Endodermal cell (in vitro differentiated cells): Measurements from ENCODE around the gene LRRC3. TPM values are rescaled to one million over a fixed set of nuclear protein-coding genes. Genes with fewer than 3 reads are reported as not detected.

Source experiments
- DNase-seq: peaks from one replicate; pipeline ENCODE4 v3.0.0-alpha.2; 2017
- H3K27ac ChIP-seq: 2 replicates; pipeline ENCODE4 v1.5.1; 2013; ENCODE audit warnings: mild to moderate bottlenecking, low read depth, low read length, moderate library complexity
- H3K27me3 ChIP-seq: 2 replicates; pipeline ENCODE4 v1.6.1; 2013; ENCODE audit warnings: mild to moderate bottlenecking, low read length, moderate library complexity; ENCODE audit not compliant: insufficient read depth, control insufficient read depth, poor library complexity, severe bottlenecking
- H3K36me3 ChIP-seq: 2 replicates; pipeline ENCODE4 v1.7.0; 2013; ENCODE audit warnings: mild to moderate bottlenecking, low read length, moderate library complexity; ENCODE audit not compliant: control insufficient read depth, insufficient read depth
- H3K4me1 ChIP-seq: one replicate; pipeline ENCODE4 v1.7.0; 2013; ENCODE audit warnings: low read length; ENCODE audit not compliant: control insufficient read depth, insufficient read depth
- H3K4me3 ChIP-seq: 2 replicates; pipeline ENCODE4 v1.5.1; 2013; ENCODE audit warnings: mild to moderate bottlenecking, low read length, moderate library complexity
- H3K9ac ChIP-seq: 2 replicates; pipeline ENCODE4 v1.6.1; 2013; ENCODE audit warnings: mild to moderate bottlenecking, low read length, moderate library complexity; ENCODE audit not compliant: poor library complexity, severe bottlenecking; ENCODE audit errors: extremely low read depth
- H3K9me3 ChIP-seq: 2 replicates; pipeline ENCODE4 v1.6.1; 2013; ENCODE audit warnings: mild to moderate bottlenecking, low read length, moderate library complexity; ENCODE audit not compliant: control insufficient read depth
- H3K27ac Mint-ChIP-seq: 2 replicates; pipeline ENCODE4 v1.8.0; 2020; ENCODE audit warnings: mixed read lengths
- H3K27me3 Mint-ChIP-seq: 2 replicates; pipeline ENCODE4 v1.8.0; 2021; ENCODE audit warnings: mild to moderate bottlenecking, mixed read lengths; ENCODE audit not compliant: insufficient read depth
- H3K36me3 Mint-ChIP-seq: 2 replicates; pipeline ENCODE4 v1.8.0; 2020; ENCODE audit warnings: low read depth, mixed read lengths
- H3K4me1 Mint-ChIP-seq: 2 replicates; pipeline ENCODE4 v1.8.0; 2020; ENCODE audit warnings: mixed read lengths
- H3K4me3 Mint-ChIP-seq: 2 replicates; pipeline ENCODE4 v1.8.0; 2020; ENCODE audit warnings: mild to moderate bottlenecking, moderate library complexity, mixed read lengths
- H3K9me3 Mint-ChIP-seq: 2 replicates; pipeline ENCODE4 v1.8.0; 2020; ENCODE audit warnings: mild to moderate bottlenecking, mixed read lengths
- CTCF ChIP-seq: fragments of 200-600 bp; sonication (generic); conservative IDR thresholded peaks from 2 replicates; pipeline ENCODE4 v1.5.0; 2021; ENCODE audit warnings: antibody characterized with exemption, mild to moderate bottlenecking
- WGBS, 2 experiments: methylation state at CpG; one replicate each; pipeline versions ENCODE4 v1.1.5 to v1.1.7; 2013; ENCODE audit warnings: missing lambda C conversion rate in 2 of 2, mixed read lengths in 1 of 2; ENCODE audit not compliant: insufficient coverage in 1 of 2, insufficient read length in 1 of 2; 5-methylcytosine and 5-hydroxymethylcytosine counted together
- total RNA-seq, 2 donors: library from RNA; stranded (reverse); fragmentation: NEBNext Ultra II Directional in 1 of 2; extraction: Animal tissue kit (Norgen Biotek cat#: 25700) in 1 of 2; gene quantifications; 2 replicates in 1 of 2; 3 replicates in 1 of 2; pipeline ENCODE4 v1.2.1, GENCODE V29; 2021

The LRRC3 gene
- total RNA-seq, 2 donors from 2014 or later = 14.1 to 16.5 TPM

- Mint-ChIP-seq H3K9me3 (no peaks in the 10 kb centered on the region), H3K36me3 (no peaks in the 10 kb centered on the region), H3K4me1 (no peaks in the 10 kb centered on the region), H3K27me3 (no peaks in the 10 kb centered on the region), H3K27ac (no peak overlapping the region), H3K4me3 (no peak overlapping the region)
- H3K27me3 ChIP-seq = no peaks in the 10 kb centered on the region
- no peak for DNase-seq
- H3K36me3 ChIP-seq = peaks cover 15% of the 10 kb centered on the region
- H3K4me3 ChIP-seq = no peak overlapping the region
- 91 to 92% methylated on average over 8 to 19 of the region's 19 CpGs for WGBS, 2 experiments
- no peak overlapping the region for H3K27ac ChIP-seq
- no peak overlapping the region for H3K9ac ChIP-seq
- TF ChIP-seq CTCF = no peak
- H3K9me3 ChIP-seq = no peaks in the 10 kb centered on the region
- peaks cover 3% of the 10 kb centered on the region for H3K4me1 ChIP-seq
Measured at GRCh38 chr21:44442266-44443125, 12.8 kb upstream of the LRRC3 start.

GRCh38 chr21:44443291-44443890, 11.9 kb upstream of the LRRC3 start:
- WGBS, 2 experiments = 82 to 89% methylated on average over 13 to 17 of the region's 17 CpGs
- H3K9ac ChIP-seq = no peak overlapping the region
- TF ChIP-seq CTCF = no peak
- Mint-ChIP-seq H3K27me3 (no peaks in the 10 kb centered on the region), H3K36me3 (no peaks in the 10 kb centered on the region), H3K4me1 (no peaks in the 10 kb centered on the region), H3K27ac (no peak overlapping the region), H3K9me3 (no peaks in the 10 kb centered on the region), H3K4me3 (no peak overlapping the region)
- H3K27me3 ChIP-seq = no peaks in the 10 kb centered on the region
- no peak overlapping the region for H3K4me3 ChIP-seq
- H3K27ac ChIP-seq = no peak overlapping the region
- DNase-seq = no peak
- no peaks in the 10 kb centered on the region for H3K9me3 ChIP-seq
- peaks cover 3% of the 10 kb centered on the region for H3K4me1 ChIP-seq
- peaks cover 15% of the 10 kb centered on the region for H3K36me3 ChIP-seq

- no peak overlapping the region for H3K9ac ChIP-seq
- WGBS, 2 experiments = 90 to 98% methylated on average over 8 to 12 of the region's 12 CpGs
- no peaks in the 10 kb centered on the region for H3K9me3 ChIP-seq
- H3K36me3 ChIP-seq = peaks cover 15% of the 10 kb centered on the region
- DNase-seq = no peak
- H3K36me3 Mint-ChIP-seq = no peaks in the 10 kb centered on the region
- H3K9me3 Mint-ChIP-seq = no peaks in the 10 kb centered on the region
- H3K4me1 Mint-ChIP-seq = peaks cover 2% of the 10 kb centered on the region
- no peak overlapping the region for H3K27ac Mint-ChIP-seq
- no peaks in the 10 kb centered on the region for H3K27me3 Mint-ChIP-seq
- H3K4me3 Mint-ChIP-seq = no peak overlapping the region
- no peak overlapping the region for H3K27ac ChIP-seq
- no peak overlapping the region for H3K4me3 ChIP-seq
- no peaks in the 10 kb centered on the region for H3K27me3 ChIP-seq
- peaks cover 4% of the 10 kb centered on the region for H3K4me1 ChIP-seq
- no peak for TF ChIP-seq CTCF
Measured at GRCh38 chr21:44443891-44444285, 11.4 kb upstream of the LRRC3 start.
